IMR-90 (cell line): Measurements from ENCODE around the gene NEAT1. TPM values are rescaled to one million over a fixed set of nuclear protein-coding genes. Genes with fewer than 3 reads are reported as not detected.

Experiments
- ATAC-seq: fragments of 200-7000 bp; cut with Tn5 transposase; 2 replicates; pipeline ENCODE4 v1.9.1; 2020; ENCODE audit warnings: low read depth, mild to moderate bottlenecking, moderate library complexity
- BruUV-seq: library from RNA; stranded (reverse); fragments of 400-500 nt; replicated peaks from 2 replicates; lab custom pipeline; 2021; lab: Mats Ljungman, UMichigan
- CTCF ChIA-PET: fragments of 300-600 bp; formaldehyde crosslinking; extraction: SDS; loops from one replicate; lab custom pipeline; 2021; ENCODE audit warnings: antibody characterized with exemption; lab: Yijun Ruan, JAX
- POLR2A ChIA-PET: fragments of 300-600 bp; sonication (Branson Sonifier 250); formaldehyde crosslinking; loops from one replicate; lab custom pipeline; 2022; ENCODE audit warnings: antibody characterized with exemption; ENCODE audit not compliant: unreplicated experiment; lab: Charles Lee
- DNase-seq: peaks from one replicate; pipeline ENCODE4 v3.0.0; 2013
- H2AFZ ChIP-seq: replicated peaks from 2 replicates; pipeline ENCODE3; 2013; ENCODE audit warnings: low read length, mild to moderate bottlenecking; ENCODE audit not compliant: poor library complexity
- H2AK5ac ChIP-seq: 2 replicates; pipeline ENCODE4 v1.6.1; 2013; ENCODE audit warnings: low read depth, low read length, inconsistent platforms
- H2AK9ac ChIP-seq: replicated peaks from 2 replicates; pipeline ENCODE3; 2013; ENCODE audit warnings: mild to moderate bottlenecking, low read depth, low read length, moderate library complexity; ENCODE audit not compliant: poor library complexity
- H2BK120ac ChIP-seq: 2 replicates; pipeline ENCODE4 v1.6.1; 2013; ENCODE audit warnings: low read depth, low read length, inconsistent platforms
- H2BK15ac ChIP-seq: 3 replicates; pipeline ENCODE4 v1.6.1; 2013; ENCODE audit warnings: low read depth, low read length, inconsistent platforms
- H2BK20ac ChIP-seq: 2 replicates; pipeline ENCODE4 v1.6.1; 2013; ENCODE audit warnings: low read depth, mild to moderate bottlenecking, inconsistent platforms, low read length, moderate library complexity
- H2BK5ac ChIP-seq: 2 replicates; pipeline ENCODE4 v1.6.1; 2013; ENCODE audit warnings: mild to moderate bottlenecking, low read depth, low read length, inconsistent platforms; ENCODE audit not compliant: poor library complexity, severe bottlenecking
- H3K14ac ChIP-seq: replicated peaks from 2 replicates; pipeline ENCODE4 v1.6.1; 2013; ENCODE audit warnings: low read depth, low read length, inconsistent platforms
- H3K18ac ChIP-seq: 2 replicates; pipeline ENCODE4 v1.6.1; 2013; ENCODE audit warnings: low read depth, low read length, control low read depth
- H3K23ac ChIP-seq: 2 replicates; pipeline ENCODE4 v1.6.1; 2013; ENCODE audit warnings: low read depth, low read length, inconsistent platforms
- H3K27ac ChIP-seq: 2 replicates; pipeline ENCODE4 v1.5.1; 2013; ENCODE audit warnings: mild to moderate bottlenecking, control low read depth, low read length; ENCODE audit not compliant: insufficient read depth
- H3K27me3 ChIP-seq: 2 replicates; pipeline ENCODE4 v1.6.1; 2013; ENCODE audit warnings: low read length; ENCODE audit not compliant: control insufficient read depth, insufficient read depth
- H3K36me3 ChIP-seq: 2 replicates; pipeline ENCODE4 v1.6.1; 2013; ENCODE audit warnings: low read length, mixed read lengths; ENCODE audit not compliant: control insufficient read depth, insufficient read depth
- H3K4ac ChIP-seq: 2 replicates; pipeline ENCODE4 v1.6.1; 2013; ENCODE audit warnings: low read depth, low read length, inconsistent platforms
- H3K4me1 ChIP-seq: 2 replicates; pipeline ENCODE4 v1.6.1; 2013; ENCODE audit warnings: low read length, mixed read lengths; ENCODE audit not compliant: control insufficient read depth, insufficient read depth
- H3K4me2 ChIP-seq: 2 replicates; pipeline ENCODE4 v1.6.1; 2013; ENCODE audit warnings: low read depth, mild to moderate bottlenecking, control low read depth, low read length, moderate library complexity
- H3K4me3 ChIP-seq: 2 replicates; pipeline ENCODE4 v1.5.1; 2013; ENCODE audit warnings: low read depth, mild to moderate bottlenecking, control low read depth, low read length, moderate library complexity; ENCODE audit not compliant: insufficient read depth
- H3K56ac ChIP-seq: 2 replicates; pipeline ENCODE4 v1.6.1; 2013; ENCODE audit warnings: low read length, inconsistent platforms; ENCODE audit not compliant: insufficient read depth; ENCODE audit errors: extremely low read depth
- H3K79me1 ChIP-seq, 2 experiments: 2 replicates each; pipeline ENCODE4 v1.6.1; 2013; ENCODE audit warnings: low read length in 2 of 2, inconsistent platforms in 1 of 2, low read depth in 1 of 2
- H3K9ac ChIP-seq: 2 replicates; pipeline ENCODE4 v1.6.1; 2013; ENCODE audit warnings: low read depth, low read length, control low read depth
- H3K9me1 ChIP-seq: 2 replicates; pipeline ENCODE4 v1.6.1; 2013; ENCODE audit warnings: low read length, inconsistent platforms; ENCODE audit not compliant: insufficient read depth
- H3K9me3 ChIP-seq: 2 replicates; pipeline ENCODE4 v1.6.1; 2013; ENCODE audit warnings: low read length; ENCODE audit not compliant: control insufficient read depth, insufficient read depth
- H4K20me1 ChIP-seq: 2 replicates; pipeline ENCODE4 v1.6.1; 2013; ENCODE audit warnings: low read length, inconsistent platforms; ENCODE audit not compliant: insufficient read depth
- H4K5ac ChIP-seq: 2 replicates; pipeline ENCODE4 v1.6.1; 2013; ENCODE audit warnings: mild to moderate bottlenecking, low read depth, low read length, control low read depth
- H4K8ac ChIP-seq, 2 experiments: 2 replicates each; pipeline ENCODE4 v1.6.1; 2013; ENCODE audit warnings: low read depth in 2 of 2, low read length in 2 of 2, control low read depth in 1 of 2, inconsistent platforms in 1 of 2
- H4K91ac ChIP-seq: 2 replicates; pipeline ENCODE4 v1.6.1; 2013; ENCODE audit warnings: low read depth, low read length, inconsistent platforms; ENCODE audit not compliant: insufficient read depth
- CTCF ChIP-seq: conservative IDR thresholded peaks from 2 replicates; pipeline ENCODE4 v1.5.1; 2012; ENCODE audit warnings: mild to moderate bottlenecking, low read depth, low read length, improper control_type of control experiment
- FOS ChIP-seq: fragments of 150-350 bp; IDR thresholded peaks from 2 replicates; pipeline ENCODE4 v1.6.1; 2016; ENCODE audit warnings: low read depth, low read length
- MAFK ChIP-seq: IDR thresholded peaks from 2 replicates; pipeline ENCODE4 v1.6.1; 2012; ENCODE audit warnings: low read depth, low read length, improper control_type of control experiment
- NFE2L2 ChIP-seq: fragments of 150-350 bp; IDR thresholded peaks from 2 replicates; pipeline ENCODE4 v1.6.1; 2016; ENCODE audit warnings: low read depth, mild to moderate bottlenecking, low read length
- POLR2A ChIP-seq: IDR thresholded peaks from 2 replicates; pipeline ENCODE4 v1.6.1; 2012; ENCODE audit warnings: mild to moderate bottlenecking, low read depth, low read length
- RAD21 ChIP-seq: IDR thresholded peaks from 2 replicates; pipeline ENCODE4 v1.6.1; 2012; ENCODE audit warnings: low read length, improper control_type of control experiment
- USF2 ChIP-seq: fragments of 150-350 bp; IDR thresholded peaks from 2 replicates; pipeline ENCODE4 v1.6.1; 2017; ENCODE audit warnings: mild to moderate bottlenecking, antibody characterized with exemption, low read length, low read depth
- WGBS, 2 experiments: methylation state at CpG; one replicate each; pipeline versions ENCODE4 v1.1.5 to v1.1.7; 2013; ENCODE audit warnings: missing lambda C conversion rate in 2 of 2; ENCODE audit not compliant: insufficient read length in 1 of 2; ENCODE audit errors: extremely low coverage in 2 of 2; 5-methylcytosine and 5-hydroxymethylcytosine counted together
- dilution Hi-C: fragments of 300-500 bp; cut with HindIII; formaldehyde crosslinking; loops from one replicate; pipeline ENCODE4 v1.14.3; 2018; ENCODE audit warnings: low sequenced_read_pairs; ENCODE audit not compliant: unreplicated experiment
- in situ Hi-C: fragments of 300-500 bp; cut with MboI; formaldehyde crosslinking; loops from 3 replicates; pipeline ENCODE4 v1.14.3; 2019; ENCODE audit warnings: low sequenced_read_pairs, inconsistent platforms, mixed read lengths
- intact Hi-C: fragments of 100-400 bp; cut with micrococcal nuclease; formaldehyde crosslinking; loops from 2 replicates; pipeline ENCODE4 v1.10.0; 2022
- polyA plus RNA-seq, 3 experiments: library from polyadenylated mRNA; depleted of rRNA; stranded (reverse); fragments of >200 nt; gene quantifications; 2 replicates each; pipeline ENCODE4 v1.2.3, GENCODE V29; 2012; ENCODE audit warnings: low replicate concordance in 1 of 3
- total RNA-seq: library from RNA; depleted of rRNA; stranded (reverse); fragments of >200 nt; gene quantifications from 2 replicates; pipeline ENCODE4 v1.2.3, GENCODE V29; 2012

The NEAT1 gene
- total and polyA plus RNA-seq, 2 of the 4 experiments (the other 2 are of a cell fraction), result 30.1 to 114 TPM

GRCh38 chr11:65445101-65445603 lies 22.6 kb downstream of the NEAT1 start:
- dilution Hi-C loops, result no loop called here
- in situ Hi-C loops, result no loop called here
- no peak overlapping the region for H4K8ac ChIP-seq
- no peak overlapping the region for H3K4me3 ChIP-seq
- H3K4ac ChIP-seq, result no peak overlapping the region
- no peaks in the 10 kb centered on the region for H3K27me3 ChIP-seq
- peaks cover 7 to 56% of the 10 kb centered on the region in 2 experiments for H3K79me1 ChIP-seq
- no peak overlapping the region for H3K14ac ChIP-seq
- no peak overlapping the region for H3K56ac ChIP-seq
- no peaks in the 10 kb centered on the region for H3K9me3 ChIP-seq
- H2AFZ ChIP-seq, result peak overlapping the region; percentile 55
- H2BK15ac ChIP-seq, result no peak overlapping the region
- H2AK5ac ChIP-seq, result no peak overlapping the region
- no peak overlapping the region for H3K4me2 ChIP-seq
- TF ChIP-seq FOS, result no peak
- 0 out of 2 replicates have a peak, but pooled peaks have one; percentile 19 for TF ChIP-seq POLR2A
- TF ChIP-seq USF2, result no peak; the same call in 1 of the 2 replicates
- no peak for TF ChIP-seq RAD21
- no peak for TF ChIP-seq MAFK
- no peak for TF ChIP-seq CTCF
- no peak for TF ChIP-seq NFE2L2
- H3K18ac ChIP-seq, result no peak overlapping the region
- POLR2A ChIA-PET, result interaction anchor here (0.6 kb wide), 1 partner anchor 63 kb away, joined by 3 read pairs; no protein-coding TSS in a partner anchor
- H4K91ac ChIP-seq, result no peak overlapping the region
- peak; percentile 48 for DNase-seq
- BruUV-seq, result no TSS peak
- no peak overlapping the region for H3K9ac ChIP-seq
- H2BK20ac ChIP-seq, result no peak overlapping the region
- peaks cover 16% of the 10 kb centered on the region for H3K9me1 ChIP-seq
- peak overlapping the region; percentile 19 for H2BK5ac ChIP-seq
- H4K20me1 ChIP-seq, result peaks cover 90% of the 10 kb centered on the region
- no peak overlapping the region for H3K23ac ChIP-seq
- 93% methylated on average over 4 of the region's 15 CpGs; no CpG with 5 or more reads in 1 of the 2 experiments for WGBS, 2 experiments
- H4K5ac ChIP-seq, result no peak overlapping the region
- H2BK120ac ChIP-seq, result no peak overlapping the region
- intact Hi-C loops, result no loop called here
- no peak overlapping the region for H3K27ac ChIP-seq
- H2AK9ac ChIP-seq, result peak overlapping the region; percentile 75
- peaks cover 41% of the 10 kb centered on the region for H3K36me3 ChIP-seq
- H3K4me1 ChIP-seq, result peaks cover 4% of the 10 kb centered on the region; the same call in 1 of the 2 replicates
- ATAC-seq, result no peak
- CTCF ChIA-PET, result no interaction called here
